LNCaP clone FGC (cell line): Measurements from ENCODE around the gene GUCY2F.
A peak's percentile ranks its signal among the peaks of the same experiment; 100 is the strongest.

Experiments used
- DNase-seq: peaks from one replicate; pipeline ENCODE4 v3.0.0-alpha.2; 2011; ENCODE audit warnings: low read depth
- H3K4me3 ChIP-seq: 2 replicates; pipeline ENCODE4 v1.5.1; 2011; ENCODE audit warnings: mild to moderate bottlenecking, low read depth, low read length, control low read depth
- TF ChIP-seq, protein P1 (sequence below): IDR thresholded peaks from 2 replicates; pipeline ENCODE4 v1.5.1; 2012; ENCODE audit warnings: mild to moderate bottlenecking; ENCODE audit not compliant: control insufficient read depth, insufficient read depth; ENCODE audit errors: extremely low read depth

Gene GUCY2F

DNA sequence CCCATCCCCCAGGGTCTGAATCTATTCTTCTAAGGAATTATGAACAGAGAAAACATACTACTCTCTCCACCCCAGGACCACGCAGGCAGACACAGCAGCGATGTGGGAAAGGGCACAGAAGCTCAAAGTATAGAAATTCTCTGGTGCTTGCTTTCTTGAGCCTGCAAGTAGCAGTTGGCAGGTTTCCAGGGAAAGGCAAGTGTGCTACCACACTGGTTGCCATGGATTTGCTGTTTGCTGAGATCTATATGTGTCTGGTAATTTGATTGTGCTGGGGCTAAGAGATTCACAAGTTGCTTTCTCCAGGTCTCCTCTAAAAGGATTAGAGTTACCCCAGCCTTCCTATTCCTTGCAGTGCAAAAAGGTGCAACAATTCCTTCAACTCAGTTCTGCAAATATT lies 83.1 kb downstream of the GUCY2F start:
- TF ChIP-seq, protein P1, sequence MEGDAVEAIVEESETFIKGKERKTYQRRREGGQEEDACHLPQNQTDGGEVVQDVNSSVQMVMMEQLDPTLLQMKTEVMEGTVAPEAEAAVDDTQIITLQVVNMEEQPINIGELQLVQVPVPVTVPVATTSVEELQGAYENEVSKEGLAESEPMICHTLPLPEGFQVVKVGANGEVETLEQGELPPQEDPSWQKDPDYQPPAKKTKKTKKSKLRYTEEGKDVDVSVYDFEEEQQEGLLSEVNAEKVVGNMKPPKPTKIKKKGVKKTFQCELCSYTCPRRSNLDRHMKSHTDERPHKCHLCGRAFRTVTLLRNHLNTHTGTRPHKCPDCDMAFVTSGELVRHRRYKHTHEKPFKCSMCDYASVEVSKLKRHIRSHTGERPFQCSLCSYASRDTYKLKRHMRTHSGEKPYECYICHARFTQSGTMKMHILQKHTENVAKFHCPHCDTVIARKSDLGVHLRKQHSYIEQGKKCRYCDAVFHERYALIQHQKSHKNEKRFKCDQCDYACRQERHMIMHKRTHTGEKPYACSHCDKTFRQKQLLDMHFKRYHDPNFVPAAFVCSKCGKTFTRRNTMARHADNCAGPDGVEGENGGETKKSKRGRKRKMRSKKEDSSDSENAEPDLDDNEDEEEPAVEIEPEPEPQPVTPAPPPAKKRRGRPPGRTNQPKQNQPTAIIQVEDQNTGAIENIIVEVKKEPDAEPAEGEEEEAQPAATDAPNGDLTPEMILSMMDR, result no peak
- H3K4me3 ChIP-seq, result no peak overlapping the region
- no peak for DNase-seq

DNA sequence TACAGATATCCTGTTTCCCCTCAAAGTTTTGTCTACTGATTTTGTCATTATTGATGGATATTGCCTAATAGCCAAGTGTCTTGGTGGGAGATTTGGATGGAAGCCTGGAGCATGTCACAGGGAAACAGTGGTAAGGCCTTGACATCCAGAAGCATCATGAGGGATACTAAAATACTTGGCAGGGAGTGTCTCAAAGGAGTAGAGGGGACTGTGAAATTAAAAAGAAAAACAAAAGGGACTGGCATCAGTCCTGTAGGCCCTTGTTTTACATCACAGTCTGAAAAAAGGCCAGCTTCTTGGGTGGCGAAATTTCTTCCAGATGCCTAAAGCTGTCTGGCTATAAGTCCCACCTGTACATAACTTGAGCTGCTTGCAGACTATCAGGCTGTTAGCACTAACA lies 83.8 kb downstream of the GUCY2F start:
- TF ChIP-seq, protein P1, result no peak
- DNase-seq, result no peak
- H3K4me3 ChIP-seq, result no peak overlapping the region

DNA sequence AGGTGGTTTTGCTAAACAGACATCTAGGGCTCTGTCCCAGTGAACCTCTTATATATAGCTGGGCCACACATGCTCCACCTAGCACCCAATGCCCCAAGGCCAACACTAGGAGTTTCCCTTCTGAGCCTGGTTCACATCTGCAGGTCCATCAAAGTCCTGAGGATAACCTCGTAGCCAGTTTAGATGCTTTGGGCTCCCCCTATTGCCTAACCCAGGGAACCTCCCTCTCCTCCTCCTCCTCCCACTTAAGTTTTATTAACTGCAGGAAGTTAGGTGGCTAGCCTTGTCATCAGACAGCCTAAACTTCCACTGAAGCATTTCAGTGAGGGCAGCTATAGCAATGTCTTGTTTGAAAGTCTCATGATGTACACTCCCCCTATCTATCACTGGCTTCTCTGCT lies 88.0 kb downstream of the GUCY2F start:
- no peak overlapping the region for H3K4me3 ChIP-seq
- TF ChIP-seq, protein P1, result peak; percentile 29; the same call in 1 of the 2 replicates
- DNase-seq, result no peak

DNA sequence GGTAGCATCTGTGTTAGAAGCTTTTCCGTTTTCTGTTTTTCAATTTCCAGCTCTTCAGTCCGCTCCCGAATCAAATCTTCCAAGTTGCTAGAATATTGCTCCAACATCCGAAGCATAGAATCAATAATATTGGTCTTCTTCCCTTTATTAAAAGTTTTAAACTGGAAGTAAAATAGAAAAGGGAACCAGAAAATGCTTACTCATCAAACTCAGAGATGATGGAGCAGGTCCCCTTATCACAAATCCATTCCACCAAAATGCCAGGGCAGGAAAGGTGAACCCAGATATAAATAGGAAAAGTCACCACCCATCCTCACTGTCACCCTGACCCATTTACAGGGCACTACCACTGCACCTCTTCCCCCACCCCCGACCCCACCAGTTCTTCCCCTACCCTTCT lies 89.0 kb downstream of the GUCY2F start:
- DNase-seq, result no peak
- TF ChIP-seq, protein P1, result no peak

GRCh38 chrX:109390556-109390955 lies 91.3 kb downstream of the GUCY2F start:
- TF ChIP-seq, protein P1, result no peak
- H3K4me3 ChIP-seq, result no peak overlapping the region
- DNase-seq, result no peak

More for the DNA sequence above, 89.0 kb downstream of the GUCY2F start:
- no peak overlapping the region for H3K4me3 ChIP-seq

DNA sequence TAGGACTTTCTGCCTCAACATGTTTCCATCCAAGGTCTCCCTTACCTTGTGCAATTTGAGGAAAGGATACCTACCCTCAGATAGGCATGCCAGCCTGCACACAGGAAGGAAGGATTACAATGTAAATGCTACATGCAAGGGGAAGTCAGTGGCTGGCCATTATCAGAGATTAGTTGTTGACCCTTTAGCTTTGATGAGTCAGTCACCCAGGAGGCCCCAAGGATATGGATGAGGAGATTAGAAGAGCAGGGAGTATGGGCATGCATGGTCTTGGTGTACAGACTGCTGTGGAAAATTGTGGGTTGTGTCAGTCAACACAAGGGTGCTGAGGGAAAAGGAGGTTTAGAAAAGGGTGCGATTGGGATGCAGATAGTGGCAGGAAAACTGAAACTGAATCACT lies 92.0 kb downstream of the GUCY2F start:
- no peak overlapping the region for H3K4me3 ChIP-seq
- no peak for DNase-seq
- TF ChIP-seq, protein P1, result no peak

- no peak overlapping the region for H3K4me3 ChIP-seq
- no peak for DNase-seq
- TF ChIP-seq, protein P1, result peak; percentile 51
These were observed 97.2 kb downstream of the GUCY2F start for GRCh38 chrX:109384699-109385098.
